Activated B cell treated with CpG ODN at 0.5 μM for 24 hours (primary cell): ENCODE measurements around the gene CHCHD1. TPM values are rescaled to one million over a fixed set of nuclear protein-coding genes. Genes with fewer than 3 reads are reported as not detected.
A peak's percentile ranks its signal among the peaks of the same experiment; 100 is the strongest.

Experiments
- ATAC-seq: fragments of 200-7000 bp; cut with Tn5 transposase; one replicate; pipeline ENCODE4 v1.10.0; 2021; ENCODE audit warnings: low read depth, mild to moderate bottlenecking, moderate library complexity
- CTCF ChIA-PET: fragments of 350-600 bp; sonication (Branson Sonifier 250); formaldehyde crosslinking; loops from one replicate; lab custom pipeline; 2021; ENCODE audit warnings: antibody characterized with exemption; lab: Charles Lee
- POLR2A ChIA-PET: fragments of 350-600 bp; sonication (Branson Sonifier 250); formaldehyde crosslinking; loops from one replicate; lab custom pipeline; 2021; ENCODE audit warnings: antibody characterized with exemption; lab: Charles Lee
- DNase-seq: peaks from one replicate; pipeline ENCODE4 v3.0.0; 2022
- H3K27ac Mint-ChIP-seq: one replicate; pipeline ENCODE4 v1.8.0; 2020; ENCODE audit warnings: mixed read lengths
- H3K27me3 Mint-ChIP-seq: one replicate; pipeline ENCODE4 v1.8.0; 2021; ENCODE audit warnings: mixed read lengths
- H3K36me3 Mint-ChIP-seq: one replicate; pipeline ENCODE4 v1.8.0; 2021; ENCODE audit warnings: low read depth, mixed read lengths
- H3K4me1 Mint-ChIP-seq: one replicate; pipeline ENCODE4 v1.8.0; 2021; ENCODE audit warnings: mixed read lengths
- H3K4me3 Mint-ChIP-seq: one replicate; pipeline ENCODE4 v1.8.0; 2020; ENCODE audit warnings: mild to moderate bottlenecking, mixed read lengths
- H3K9me3 Mint-ChIP-seq: one replicate; pipeline ENCODE4 v1.8.0; 2020; ENCODE audit warnings: mixed read lengths
- intact Hi-C: fragments of 100-400 bp; cut with micrococcal nuclease; formaldehyde crosslinking; loops from one replicate; pipeline ENCODE4 v1.15.1; 2024
- total RNA-seq: library from RNA; stranded (reverse); gene quantifications from 2 replicates; pipeline ENCODE4 v1.2.3, GENCODE V29; 2022
- TF ChIP-seq, protein P1 (sequence below): fragments of 200-600 bp; IDR thresholded peaks from one replicate; pipeline ENCODE4 v1.8.0; 2022; ENCODE audit warnings: antibody characterized with exemption, mild to moderate bottlenecking

Gene CHCHD1
- total RNA-seq, 1 donor from 2014 or later: 19.3 TPM

DNA sequence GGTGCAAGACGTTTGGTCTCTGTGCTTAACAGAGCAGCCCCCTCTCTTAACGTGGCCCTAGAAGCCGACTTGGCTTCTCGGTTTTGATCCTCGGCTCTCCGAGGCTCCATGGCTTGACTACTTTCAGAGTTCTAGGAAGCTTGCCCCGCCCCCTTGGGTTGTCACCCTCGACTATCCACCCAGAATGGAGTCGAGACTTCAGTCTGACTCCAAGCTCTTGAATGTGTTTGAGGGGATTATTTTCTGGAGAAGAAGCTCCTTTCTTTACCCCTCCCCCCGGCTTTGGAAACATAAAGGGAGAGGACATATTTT, 37.2 kb upstream of the CHCHD1 start:
- peaks cover 37% of the 10 kb centered on the region for H3K36me3 Mint-ChIP-seq
- CTCF ChIA-PET: no interaction called here
- POLR2A ChIA-PET: interaction anchor here (0.6 to 3.0 kb wide), 7 partner anchors 8 to 249 kb away, joined by 4 to 48 read pairs (median 15); partner anchors contain the start of genes CHCHD1 and PPP3CB
- peaks cover 43% of the 10 kb centered on the region for H3K4me1 Mint-ChIP-seq
- TF ChIP-seq, protein P1, sequence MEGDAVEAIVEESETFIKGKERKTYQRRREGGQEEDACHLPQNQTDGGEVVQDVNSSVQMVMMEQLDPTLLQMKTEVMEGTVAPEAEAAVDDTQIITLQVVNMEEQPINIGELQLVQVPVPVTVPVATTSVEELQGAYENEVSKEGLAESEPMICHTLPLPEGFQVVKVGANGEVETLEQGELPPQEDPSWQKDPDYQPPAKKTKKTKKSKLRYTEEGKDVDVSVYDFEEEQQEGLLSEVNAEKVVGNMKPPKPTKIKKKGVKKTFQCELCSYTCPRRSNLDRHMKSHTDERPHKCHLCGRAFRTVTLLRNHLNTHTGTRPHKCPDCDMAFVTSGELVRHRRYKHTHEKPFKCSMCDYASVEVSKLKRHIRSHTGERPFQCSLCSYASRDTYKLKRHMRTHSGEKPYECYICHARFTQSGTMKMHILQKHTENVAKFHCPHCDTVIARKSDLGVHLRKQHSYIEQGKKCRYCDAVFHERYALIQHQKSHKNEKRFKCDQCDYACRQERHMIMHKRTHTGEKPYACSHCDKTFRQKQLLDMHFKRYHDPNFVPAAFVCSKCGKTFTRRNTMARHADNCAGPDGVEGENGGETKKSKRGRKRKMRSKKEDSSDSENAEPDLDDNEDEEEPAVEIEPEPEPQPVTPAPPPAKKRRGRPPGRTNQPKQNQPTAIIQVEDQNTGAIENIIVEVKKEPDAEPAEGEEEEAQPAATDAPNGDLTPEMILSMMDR: no peak
- intact Hi-C loops: loop anchor here (1.0 to 5.0 kb wide), 7 partner anchors 14 to 249 kb away; partner anchors contain the start of genes NDST2 and ZSWIM8
- H3K27me3 Mint-ChIP-seq: no peaks in the 10 kb centered on the region
- ATAC-seq: no peak
- peak overlapping the region; percentile 100 for H3K27ac Mint-ChIP-seq
- no peak for DNase-seq
- H3K4me3 Mint-ChIP-seq: peak overlapping the region; percentile 100
- H3K9me3 Mint-ChIP-seq: no peaks in the 10 kb centered on the region

DNA sequence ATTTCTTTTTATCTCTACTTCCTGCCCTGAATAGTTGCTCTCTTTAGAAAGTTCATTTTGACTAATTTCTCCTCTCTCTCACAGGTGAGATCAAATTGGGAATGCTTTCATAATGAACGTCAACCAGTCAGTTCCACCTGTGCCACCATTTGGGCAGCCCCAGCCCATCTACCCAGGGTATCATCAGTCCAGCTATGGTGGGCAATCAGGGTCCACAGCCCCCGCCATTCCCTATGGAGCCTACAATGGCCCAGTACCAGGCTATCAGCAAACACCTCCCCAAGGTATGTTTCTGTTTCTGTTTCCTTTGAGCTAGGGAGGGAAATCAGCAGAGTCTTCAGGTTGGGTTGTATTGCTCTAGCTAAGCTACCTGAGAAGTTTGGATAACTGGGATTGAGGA, 35.1 kb upstream of the CHCHD1 start:
- TF ChIP-seq, protein P1: no peak
- Mint-ChIP-seq H3K27me3 (no peaks in the 10 kb centered on the region), H3K36me3 (peaks cover 58% of the 10 kb centered on the region), H3K4me3 (no peak overlapping the region), H3K4me1 (peaks cover 51% of the 10 kb centered on the region), H3K9me3 (no peaks in the 10 kb centered on the region), H3K27ac (no peak overlapping the region)
- DNase-seq (no peak), ATAC-seq (no peak)
- POLR2A ChIA-PET: interaction anchor here (1.7 kb wide), 1 partner anchor 16 kb away, joined by 6 read pairs; no protein-coding TSS in a partner anchor
- CTCF ChIA-PET: no interaction called here
- intact Hi-C loops: no loop called here

- TF ChIP-seq, protein P1: no peak
- Mint-ChIP-seq H3K27me3 (no peaks in the 10 kb centered on the region), H3K9me3 (no peaks in the 10 kb centered on the region), H3K27ac (no peak overlapping the region), H3K36me3 (peaks cover 72% of the 10 kb centered on the region), H3K4me1 (peaks cover 22% of the 10 kb centered on the region), H3K4me3 (no peak overlapping the region)
- CTCF ChIA-PET: no interaction called here
- intact Hi-C loops: no loop called here
- DNase-seq (no peak), ATAC-seq (no peak)
- POLR2A ChIA-PET: no interaction called here
These were observed 31.0 kb upstream of the CHCHD1 start for GRCh38 chr10:73750819-73751218.

GRCh38 chr10:73756183-73756582, 25.7 kb upstream of the CHCHD1 start:
- Mint-ChIP-seq H3K4me3 (no peak overlapping the region), H3K27ac (no peak overlapping the region), H3K27me3 (no peaks in the 10 kb centered on the region), H3K4me1 (peaks cover 10% of the 10 kb centered on the region), H3K36me3 (peaks cover 76% of the 10 kb centered on the region), H3K9me3 (no peaks in the 10 kb centered on the region)
- TF ChIP-seq, protein P1: no peak
- CTCF ChIA-PET: interaction anchor here (0.7 kb wide), 1 partner anchor 9 kb away, joined by 3 read pairs; no protein-coding TSS in a partner anchor
- intact Hi-C loops: no loop called here
- POLR2A ChIA-PET: interaction anchor here (0.6 to 0.7 kb wide), 2 partner anchors 48 to 199 kb away, joined by 3 read pairs; no protein-coding TSS in a partner anchor
- ATAC-seq (no peak), DNase-seq (no peak)

GRCh38 chr10:73758704-73759511, 22.9 kb upstream of the CHCHD1 start:
- ATAC-seq: no peak
- Mint-ChIP-seq H3K27me3 (no peaks in the 10 kb centered on the region), H3K4me3 (no peak overlapping the region), H3K36me3 (peaks cover 78% of the 10 kb centered on the region), H3K9me3 (no peaks in the 10 kb centered on the region), H3K4me1 (peaks cover 20% of the 10 kb centered on the region), H3K27ac (no peak overlapping the region)
- ChIA-PET POLR2A (interaction anchor here (0.7 to 3.0 kb wide), 3 partner anchors 13 to 401 kb away, joined by 3 to 12 read pairs (median 4); a partner anchor contains a TSS), CTCF (no interaction called here)
- TF ChIP-seq, protein P1: no peak
- intact Hi-C loops: no loop called here
- no peak for DNase-seq
